ENCODE results near the gene ARHGEF19. TPM values are rescaled to one million over a fixed set of nuclear protein-coding genes. Genes with fewer than 3 reads are reported as not detected.

The ARHGEF19 gene
- total RNA-seq, 1 experiment from 2014 or later = 21.6 TPM

- Histone ChIP-seq H3K27ac (ENCODE audit: low read length) (0 out of 2 replicates have a peak overlapping the region, but pooled peaks have one; percentile 87), H3K36me3 (ENCODE audit: control insufficient read depth, insufficient read depth, low read length) (no peaks in the 10 kb centered on the region; the same call in 1 of the 2 replicates), H3K9me3 (ENCODE audit: control insufficient read depth, insufficient read depth, low read depth, low read length) (no peaks in the 10 kb centered on the region), H3K4me3 (ENCODE audit: low read depth in 2 of 2, low read length in 2 of 2) (no peak overlapping the region), H3K4me1 (ENCODE audit: control insufficient read depth, insufficient read depth, low read length) (peaks cover 22% of the 10 kb centered on the region), H3K27me3 (ENCODE audit: control insufficient read depth, insufficient read depth, low read length) (no peaks in the 10 kb centered on the region)
- DNase-seq (ENCODE audit: low read depth, low spot score) = no peak
- no peak for ATAC-seq
- ChIA-PET POLR2A (no interaction called here), CTCF (interaction anchor here (0.7 kb wide), 1 partner anchor 221 kb away, joined by 3 read pairs; no protein-coding TSS in a partner anchor)
- TF ChIP-seq, protein P1, sequence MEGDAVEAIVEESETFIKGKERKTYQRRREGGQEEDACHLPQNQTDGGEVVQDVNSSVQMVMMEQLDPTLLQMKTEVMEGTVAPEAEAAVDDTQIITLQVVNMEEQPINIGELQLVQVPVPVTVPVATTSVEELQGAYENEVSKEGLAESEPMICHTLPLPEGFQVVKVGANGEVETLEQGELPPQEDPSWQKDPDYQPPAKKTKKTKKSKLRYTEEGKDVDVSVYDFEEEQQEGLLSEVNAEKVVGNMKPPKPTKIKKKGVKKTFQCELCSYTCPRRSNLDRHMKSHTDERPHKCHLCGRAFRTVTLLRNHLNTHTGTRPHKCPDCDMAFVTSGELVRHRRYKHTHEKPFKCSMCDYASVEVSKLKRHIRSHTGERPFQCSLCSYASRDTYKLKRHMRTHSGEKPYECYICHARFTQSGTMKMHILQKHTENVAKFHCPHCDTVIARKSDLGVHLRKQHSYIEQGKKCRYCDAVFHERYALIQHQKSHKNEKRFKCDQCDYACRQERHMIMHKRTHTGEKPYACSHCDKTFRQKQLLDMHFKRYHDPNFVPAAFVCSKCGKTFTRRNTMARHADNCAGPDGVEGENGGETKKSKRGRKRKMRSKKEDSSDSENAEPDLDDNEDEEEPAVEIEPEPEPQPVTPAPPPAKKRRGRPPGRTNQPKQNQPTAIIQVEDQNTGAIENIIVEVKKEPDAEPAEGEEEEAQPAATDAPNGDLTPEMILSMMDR (IDR thresholded peaks at IDR 0.05) = no peak
- TF ChIP-seq SIN3A (IDR thresholded peaks at IDR 0.05; ENCODE audit: borderline replicate concordance, insufficient read depth, low read depth, low read length) (no peak), TCF7L2 (IDR thresholded peaks at IDR 0.05; ENCODE audit: low read depth, low read length) (no peak), REST (IDR thresholded peaks at IDR 0.05; ENCODE audit: insufficient read depth in 1 of 2, low read depth in 2 of 2, low read length in 1 of 2) (no peak), POLR2AphosphoS5 (IDR thresholded peaks at IDR 0.05; ENCODE audit: low read depth, low read length) (no peak)
- in situ Hi-C loops (cut with HindIII; ENCODE audit: low pct_unique_long_range_greater_than_20kb, low sequenced_read_pairs) = no loop called here
- BruUV-seq (replicated peaks) = TSS peak; percentile 33
- intact Hi-C loops (cut with micrococcal nuclease; ENCODE audit: unreplicated experiment) = no loop called here
These were observed 7.1 kb downstream of the ARHGEF19 start for GRCh38 chr1:16205334-16205671.

- CTCF ChIA-PET = interaction anchor here (0.6 to 0.7 kb wide), 2 partner anchors 106 to 221 kb away, joined by 3 to 8 read pairs; no protein-coding TSS in a partner anchor
- DNase-seq (ENCODE audit: low read depth, low spot score) (no peak), ATAC-seq (no peak)
- in situ Hi-C loops (cut with HindIII; ENCODE audit: low pct_unique_long_range_greater_than_20kb, low sequenced_read_pairs) (no loop called here), intact Hi-C loops (cut with micrococcal nuclease; ENCODE audit: unreplicated experiment) (no loop called here)
- TF ChIP-seq, protein P1 (IDR thresholded peaks at IDR 0.05) = no peak; the same call in 1 of the 2 replicates
- TF ChIP-seq TCF7L2 (IDR thresholded peaks at IDR 0.05; ENCODE audit: low read depth, low read length) (no peak), POLR2AphosphoS5 (IDR thresholded peaks at IDR 0.05; ENCODE audit: low read depth, low read length) (no peak), REST (IDR thresholded peaks at IDR 0.05; ENCODE audit: insufficient read depth in 1 of 2, low read depth in 2 of 2, low read length in 1 of 2) (no peak), SIN3A (IDR thresholded peaks at IDR 0.05; ENCODE audit: borderline replicate concordance, insufficient read depth, low read depth, low read length) (no peak)
- Histone ChIP-seq H3K36me3 (ENCODE audit: control insufficient read depth, insufficient read depth, low read length) (no peaks in the 10 kb centered on the region; the same call in 1 of the 2 replicates), H3K9me3 (ENCODE audit: control insufficient read depth, insufficient read depth, low read depth, low read length) (no peaks in the 10 kb centered on the region), H3K27ac (ENCODE audit: low read length) (no peak overlapping the region), H3K27me3 (ENCODE audit: control insufficient read depth, insufficient read depth, low read length) (no peaks in the 10 kb centered on the region), H3K4me3 (ENCODE audit: low read depth in 2 of 2, low read length in 2 of 2) (no peak overlapping the region), H3K4me1 (ENCODE audit: control insufficient read depth, insufficient read depth, low read length) (peaks cover 22% of the 10 kb centered on the region)
- POLR2A ChIA-PET = no interaction called here
- no TSS peak for BruUV-seq (replicated peaks)
These were observed 7.7 kb downstream of the ARHGEF19 start for GRCh38 chr1:16204634-16205333.

Data from Panc1 (cell line).